H1 (cell line): ENCODE results near the gene ZBTB38. TPM values are rescaled to one million over a fixed set of nuclear protein-coding genes. Genes with fewer than 3 reads are reported as not detected.

Source experiments
- CTCF ChIA-PET: fragments of 300-600 bp; sonication (Branson Sonifier 250); formaldehyde crosslinking; loops from one replicate; lab custom pipeline; 2021; ENCODE audit not compliant: partially characterized antibody; lab: Charles Lee
- POLR2A ChIA-PET: fragments of 300-600 bp; sonication (Branson Sonifier 250); formaldehyde crosslinking; loops from one replicate; lab custom pipeline; 2021; ENCODE audit warnings: inconsistent platforms; ENCODE audit not compliant: partially characterized antibody; lab: Charles Lee
- DNase-seq, 2 experiments: peaks; one replicate each; pipeline versions ENCODE4 v3.0.0 to v3.0.0-alpha.2; 2010 to 2022; ENCODE audit warnings: low spot score in 2 of 2, low read depth in 1 of 2, mixed read lengths in 1 of 2
- FAIRE-seq: peaks from 2 replicates; lab custom pipeline; 2011; peaks lifted over from hg19 to GRCh38; lab: Jason Lieb, UNC
- H2AFZ ChIP-seq: 2 replicates; pipeline ENCODE4 v1.8.1; 2012; ENCODE audit warnings: low read length, inconsistent platforms
- H2AK5ac ChIP-seq: 2 replicates; pipeline ENCODE4 v1.6.1; 2013; ENCODE audit warnings: low read depth, low read length
- H2BK120ac ChIP-seq: replicated peaks from 2 replicates; pipeline ENCODE3; 2013; ENCODE audit warnings: low read depth, low read length, inconsistent platforms
- H2BK12ac ChIP-seq: 2 replicates; pipeline ENCODE4 v1.6.1; 2013; ENCODE audit warnings: low read depth, low read length
- H2BK15ac ChIP-seq: 2 replicates; pipeline ENCODE4 v1.6.1; 2013; ENCODE audit warnings: low read length
- H2BK20ac ChIP-seq: 2 replicates; pipeline ENCODE4 v1.6.1; 2013; ENCODE audit warnings: low read length
- H2BK5ac ChIP-seq: 2 replicates; pipeline ENCODE4 v1.6.1; 2013; ENCODE audit warnings: low read depth, low read length
- H3K14ac ChIP-seq: 2 replicates; pipeline ENCODE4 v1.6.1; 2013; ENCODE audit warnings: inconsistent platforms; ENCODE audit not compliant: insufficient read length
- H3K18ac ChIP-seq: 2 replicates; pipeline ENCODE4 v1.6.1; 2013; ENCODE audit warnings: low read length; ENCODE audit errors: extremely low read depth
- H3K23ac ChIP-seq: 2 replicates; pipeline ENCODE4 v1.6.1; 2013; ENCODE audit warnings: inconsistent platforms; ENCODE audit not compliant: insufficient read length
- H3K23me2 ChIP-seq: 2 replicates; pipeline ENCODE4 v1.6.1; 2013; ENCODE audit warnings: low read depth, low read length
- H3K27ac ChIP-seq: 2 replicates; pipeline ENCODE4 v1.6.1; 2011; ENCODE audit warnings: low read depth, low read length, inconsistent platforms
- H3K27me3 ChIP-seq, 4 experiments: replicated peaks in 1 of 4; 1 replicate in 1 of 4; 2 replicates in 3 of 4; pipeline versions ENCODE4 v1.6.1 to v1.8.1; 2011 to 2013; ENCODE audit warnings: low read length in 3 of 4, mild to moderate bottlenecking in 3 of 4, inconsistent platforms in 2 of 4, mixed read lengths in 2 of 4, moderate library complexity in 1 of 4; ENCODE audit not compliant: control insufficient read depth in 3 of 4, insufficient read depth in 3 of 4; ENCODE audit errors: extremely low read depth in 1 of 4
- H3K36me3 ChIP-seq, 4 experiments: 2 replicates each; pipeline versions ENCODE4 v1.6.1 to v1.8.1; 2011 to 2013; ENCODE audit warnings: mild to moderate bottlenecking in 4 of 4, low read length in 3 of 4, moderate library complexity in 2 of 4, control low read depth in 1 of 4, inconsistent platforms in 1 of 4; ENCODE audit not compliant: insufficient read depth in 4 of 4, control insufficient read depth in 2 of 4
- H3K4ac ChIP-seq: replicated peaks from 2 replicates; pipeline ENCODE3; 2013; ENCODE audit warnings: low read length, low read depth, mixed read lengths, inconsistent platforms; ENCODE audit not compliant: insufficient read length
- H3K4me1 ChIP-seq, 4 experiments: replicated peaks in 1 of 4; 1 replicate in 1 of 4; 2 replicates in 3 of 4; pipeline versions ENCODE4 v1.6.1 to v1.8.1; 2011 to 2013; ENCODE audit warnings: low read length in 3 of 4, inconsistent platforms in 2 of 4, mixed read lengths in 1 of 4; ENCODE audit not compliant: insufficient read depth in 4 of 4, control insufficient read depth in 3 of 4
- H3K4me2 ChIP-seq, 2 experiments: 2 replicates each; pipeline versions ENCODE4 v1.6.1 to v1.8.1; 2011 to 2013; ENCODE audit warnings: low read depth in 2 of 2, low read length in 2 of 2, control low read depth in 1 of 2, inconsistent platforms in 1 of 2, mild to moderate bottlenecking in 1 of 2; ENCODE audit not compliant: insufficient read depth in 1 of 2
- H3K4me3 ChIP-seq, 4 experiments: fragments of 200-600, 300-600 bp in 1 of 4; sonication (generic), shearing (Covaris generic), sonication (Bioruptor Twin) in 1 of 4; 2 replicates each; pipeline versions ENCODE4 v1.5.1 to v1.8.1; 2011 to 2016; ENCODE audit warnings: low read length in 4 of 4, low read depth in 3 of 4, control low read depth in 2 of 4, inconsistent platforms in 2 of 4, mild to moderate bottlenecking in 2 of 4, mixed read lengths in 1 of 4, moderate library complexity in 1 of 4; ENCODE audit not compliant: insufficient read depth in 2 of 4; ENCODE audit errors: extremely low read depth in 1 of 4
- H3K56ac ChIP-seq: replicated peaks from 2 replicates; pipeline ENCODE3; 2013; ENCODE audit warnings: low read depth, mild to moderate bottlenecking, mixed read lengths, low read length, inconsistent platforms; ENCODE audit not compliant: insufficient read length
- H3K79me1 ChIP-seq: 2 replicates; pipeline ENCODE4 v1.6.1; 2013; ENCODE audit warnings: low read depth, low read length, control low read depth
- H3K79me2 ChIP-seq, 2 experiments: 2 replicates each; pipeline versions ENCODE4 v1.6.1 to v1.8.1; 2012 to 2013; ENCODE audit warnings: low read length in 2 of 2, mild to moderate bottlenecking in 2 of 2, inconsistent platforms in 1 of 2; ENCODE audit not compliant: insufficient read depth in 2 of 2, control insufficient read depth in 1 of 2
- H3K9ac ChIP-seq, 4 experiments: replicated peaks in 1 of 4; 1 replicate in 1 of 4; 2 replicates in 3 of 4; pipeline versions ENCODE4 v1.6.1 to v1.8.1; 2011 to 2013; ENCODE audit warnings: low read depth in 3 of 4, low read length in 3 of 4, control low read depth in 2 of 4, mild to moderate bottlenecking in 2 of 4, moderate library complexity in 2 of 4, inconsistent platforms in 1 of 4; ENCODE audit errors: extremely low read depth in 1 of 4
- H3K9me3 ChIP-seq, 2 experiments: 2 replicates each; pipeline versions ENCODE4 v1.6.1 to v1.8.1; 2012 to 2013; ENCODE audit warnings: mild to moderate bottlenecking in 2 of 2, moderate library complexity in 2 of 2, control low read depth in 1 of 2, inconsistent platforms in 1 of 2, low read depth in 1 of 2, low read length in 1 of 2, mixed read lengths in 1 of 2; ENCODE audit not compliant: insufficient read depth in 2 of 2
- H4K20me1 ChIP-seq, 2 experiments: replicated peaks in 1 of 2; 2 replicates each; pipeline versions ENCODE3 to v1.8.1; 2011 to 2013; ENCODE audit warnings: inconsistent platforms in 2 of 2, low read length in 2 of 2, mild to moderate bottlenecking in 1 of 2; ENCODE audit not compliant: insufficient read depth in 2 of 2, control insufficient read depth in 1 of 2
- H4K5ac ChIP-seq: 2 replicates; pipeline ENCODE4 v1.6.1; 2013; ENCODE audit warnings: low read length, low read depth, mixed read lengths, inconsistent platforms; ENCODE audit not compliant: insufficient read length
- H4K8ac ChIP-seq: 2 replicates; pipeline ENCODE4 v1.8.0; 2013; ENCODE audit warnings: mild to moderate bottlenecking, moderate library complexity, low read length, inconsistent platforms; ENCODE audit not compliant: insufficient read depth; ENCODE audit errors: extremely low read depth
- H4K91ac ChIP-seq: replicated peaks from 2 replicates; pipeline ENCODE3; 2013; ENCODE audit warnings: low read length, mixed read lengths, inconsistent platforms; ENCODE audit not compliant: insufficient read length
- ASH2L ChIP-seq: fragments of 200-600, 300-600 bp; sonication (generic); IDR thresholded peaks from one replicate; pipeline ENCODE4 v1.7.1; 2017; ENCODE audit warnings: low read length
- CHD1 ChIP-seq: IDR thresholded peaks from 2 replicates; pipeline ENCODE4 v1.6.1; 2012; ENCODE audit warnings: low read depth, low read length, improper control_type of control experiment
- CHD2 ChIP-seq: IDR thresholded peaks from 2 replicates; pipeline ENCODE4 v1.6.1; 2012; ENCODE audit warnings: low read length, improper control_type of control experiment
- CREB1 ChIP-seq: IDR thresholded peaks from 2 replicates; pipeline ENCODE4 v1.6.1; 2012; ENCODE audit warnings: inconsistent platforms
- CTBP2 ChIP-seq: IDR thresholded peaks from 2 replicates; pipeline ENCODE4 v1.7.0; 2011; ENCODE audit warnings: borderline replicate concordance, mild to moderate bottlenecking, moderate library complexity, mixed read lengths, low read length; ENCODE audit not compliant: insufficient read depth, insufficient read length
- HDAC2 ChIP-seq, 2 experiments: fragments of 300-600 bp in 1 of 2; sonication (generic) in 1 of 2; IDR thresholded peaks; 2 replicates each; pipeline ENCODE4 v1.6.1; 2011 to 2012; ENCODE audit warnings: low read depth in 2 of 2, low read length in 2 of 2, mild to moderate bottlenecking in 2 of 2, moderate library complexity in 2 of 2, borderline replicate concordance in 1 of 2, inconsistent platforms in 1 of 2
- HDAC6 ChIP-seq: IDR thresholded peaks from one replicate; pipeline ENCODE4 v1.7.1; 2012; ENCODE audit warnings: low read depth, mild to moderate bottlenecking, inconsistent platforms, low read length, moderate library complexity
- POLR2A ChIP-seq, 2 experiments: IDR thresholded peaks; 1 replicate in 1 of 2; 2 replicates in 1 of 2; pipeline ENCODE4 v1.6.1; 2011; ENCODE audit warnings: low read depth in 2 of 2, low read length in 2 of 2, mild to moderate bottlenecking in 2 of 2; ENCODE audit errors: control extremely low read depth in 1 of 2
- RAD21 ChIP-seq, 2 experiments: IDR thresholded peaks in 1 of 2; conservative IDR thresholded peaks in 1 of 2; 2 replicates each; pipeline ENCODE4 v1.6.1; 2011; ENCODE audit warnings: low read depth in 2 of 2, low read length in 2 of 2, improper control_type of control experiment in 1 of 2, inconsistent platforms in 1 of 2, mild to moderate bottlenecking in 1 of 2, moderate library complexity in 1 of 2
- TAF7 ChIP-seq: optimal IDR thresholded peaks from 2 replicates; pipeline ENCODE3; 2011; ENCODE audit warnings: low read depth, mild to moderate bottlenecking, inconsistent platforms, low read length, moderate library complexity, borderline replicate concordance
- TBP ChIP-seq: IDR thresholded peaks from 2 replicates; pipeline ENCODE4 v1.6.1; 2011; ENCODE audit warnings: low read depth, low read length, improper control_type of control experiment
- WGBS, 2 experiments: shearing (Covaris generic) in 1 of 2; methylation state at CpG; one replicate each; pipeline versions ENCODE4 v1.1.6 to v1.1.7; 2013 to 2015; ENCODE audit warnings: low lambda C conversion rate in 2 of 2, mixed read lengths in 2 of 2, inconsistent platforms in 1 of 2, low coverage in 1 of 2, missing lambda C conversion rate in 1 of 2; ENCODE audit not compliant: insufficient replicate concordance in 2 of 2, insufficient coverage in 1 of 2, insufficient read length in 1 of 2; ENCODE audit errors: extremely low coverage in 1 of 2, missing lambda C conversion rate in 1 of 2; 5-methylcytosine and 5-hydroxymethylcytosine counted together
- polyA plus RNA-seq, 7 experiments: library from polyadenylated mRNA; depleted of rRNA in 3 of 7; stranded (reverse) in 5 of 7; unstranded in 2 of 7; fragments of >200 nt in 5 of 7; fragments of 200-250 nt in 2 of 7; gene quantifications; 1 replicate in 5 of 7; 2 replicates in 1 of 7; 4 replicates in 1 of 7; pipeline versions ENCODE4 v1.2.1 to v1.2.3, GENCODE V29; 2011 to 2013; ENCODE audit warnings: missing spikeins in 2 of 7, mixed read lengths in 2 of 7
- total RNA-seq: library from RNA; stranded (reverse); fragmentation: NEBNext Ultra II Directional; extraction: Animal tissue kit (Norgen Biotek cat#: 25700); gene quantifications from 2 replicates; pipeline ENCODE4 v1.2.1, GENCODE V29; 2021
- TF ChIP-seq, protein P1 (sequence below): IDR thresholded peaks from 2 replicates; pipeline ENCODE4 v1.6.1; 2011; ENCODE audit warnings: low read depth, mild to moderate bottlenecking, low read length; ENCODE audit not compliant: insufficient read depth

Gene ZBTB38
- total and polyA plus RNA-seq, 2 of the 8 experiments (the other 6 are each of a cell fraction or from before 2014, with no cell fraction given), result 4.4 to 10.5 TPM

DNA sequence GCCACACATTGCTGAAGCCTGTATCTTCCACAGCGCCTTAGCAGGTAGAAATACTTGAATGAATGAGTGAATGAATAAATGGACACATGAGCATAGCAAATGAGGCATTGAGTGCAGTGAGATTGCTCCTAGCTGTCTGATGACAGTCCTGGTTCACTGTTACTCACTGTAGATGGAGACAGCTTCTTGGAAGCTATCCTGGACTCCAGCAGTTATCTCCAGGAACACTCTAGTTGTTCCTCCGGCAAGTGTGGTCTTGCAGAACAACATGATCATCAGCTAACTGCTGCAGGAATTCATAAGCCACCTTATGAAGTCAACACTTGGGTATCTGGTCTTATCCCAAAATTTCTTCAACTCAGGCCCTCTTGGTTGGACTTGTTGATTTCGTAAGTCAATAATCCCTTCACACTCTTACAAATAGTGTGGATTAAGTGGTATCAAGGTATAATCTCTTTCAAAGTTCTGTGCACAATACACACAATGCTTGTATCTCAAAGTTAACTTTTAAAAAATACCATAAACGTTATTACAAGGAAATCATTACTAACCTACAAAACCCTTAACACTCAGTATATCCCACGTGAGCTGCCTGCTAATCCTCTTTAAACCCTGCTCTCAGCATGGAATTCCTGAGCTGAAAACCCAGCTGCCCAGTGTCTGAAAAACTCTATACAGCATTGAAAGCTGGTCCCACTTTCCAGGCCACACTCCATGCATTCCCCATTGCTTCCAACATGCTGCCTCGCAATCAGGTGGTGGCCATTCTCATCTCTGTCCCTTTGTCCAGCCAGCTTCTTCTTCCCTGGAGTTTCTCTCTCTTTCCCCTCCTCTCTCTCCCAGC, 14.4 kb upstream of the ZBTB38 start:
- Histone ChIP-seq H3K4me1 (no peaks in the 10 kb centered on the region), H2BK12ac (no peak overlapping the region), H3K23me2 (no peaks in the 10 kb centered on the region), H3K79me2 (no peaks in the 10 kb centered on the region), H3K4ac (no peak overlapping the region), H3K4me2 (no peak overlapping the region), H3K18ac (no peak overlapping the region), H2BK120ac (no peak overlapping the region), H3K23ac (no peak overlapping the region), H4K5ac (no peak overlapping the region), H3K9ac (no peak overlapping the region), H3K9me3 (no peaks in the 10 kb centered on the region), H2BK15ac (no peak overlapping the region), H2BK5ac (no peak overlapping the region), H3K14ac (no peak overlapping the region), H3K79me1 (no peaks in the 10 kb centered on the region), H3K4me3 (no peak overlapping the region), H4K91ac (no peak overlapping the region), H3K36me3 (no peaks in the 10 kb centered on the region), H4K20me1 (no peaks in the 10 kb centered on the region), H3K56ac (no peak overlapping the region), H2BK20ac (no peak overlapping the region), H4K8ac (no peak overlapping the region), H3K27ac (no peak overlapping the region), H2AFZ (no peak overlapping the region), H2AK5ac (no peak overlapping the region), H3K27me3 (no peaks in the 10 kb centered on the region)
- ChIA-PET POLR2A (interaction anchor here (1.4 kb wide), 1 partner anchor 8 kb away, joined by 4 read pairs; no protein-coding TSS in a partner anchor), CTCF (interaction anchor here (0.7 to 5.1 kb wide), 12 partner anchors 9 to 135 kb away, joined by 3 to 42 read pairs (median 4); no protein-coding TSS in a partner anchor)
- DNase-seq (no peak), FAIRE-seq (no peak)
- WGBS, 2 experiments, result 85 to 100% methylated on average over 1 to 6 of the region's 6 CpGs
- TF ChIP-seq HDAC2 (IDR thresholded peaks at IDR 0.05; ENCODE audit: borderline replicate concordance in 1 of 2, low read depth in 2 of 2, low read length in 2 of 2) (no peak), CREB1 (no peak), CHD2 (no peak), TAF7 (no peak), POLR2A (IDR thresholded peaks at IDR 0.05; ENCODE audit: control extremely low read depth in 1 of 2, low read depth in 2 of 2, low read length in 2 of 2) (no peak), TBP (no peak), HDAC6 (no peak), CTBP2 (no peak), RAD21 (IDR thresholded peaks at IDR 0.05 in 1 of 2, conservative IDR thresholded peaks at IDR 0.05 in 1 of 2; ENCODE audit: low read depth in 2 of 2, low read length in 2 of 2) (no peak), ASH2L (no peak), CHD1 (no peak)
- TF ChIP-seq, protein P1, sequence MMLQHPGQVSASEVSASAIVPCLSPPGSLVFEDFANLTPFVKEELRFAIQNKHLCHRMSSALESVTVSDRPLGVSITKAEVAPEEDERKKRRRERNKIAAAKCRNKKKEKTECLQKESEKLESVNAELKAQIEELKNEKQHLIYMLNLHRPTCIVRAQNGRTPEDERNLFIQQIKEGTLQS, result no peak
